ENCODE data around the gene PSMD12. TPM values are rescaled to one million over a fixed set of nuclear protein-coding genes. Genes with fewer than 3 reads are reported as not detected.

PSMD12 gene
- polyA plus RNA-seq, 1 donor from 2014 or later: 24.1 TPM

GRCh38 chr17:67393809-67394397 is 27.5 kb upstream of the PSMD12 start:
- Histone ChIP-seq H3K4me2 (ENCODE audit: low read length) (no peak overlapping the region), H3K79me2 (replicated peaks; ENCODE audit: insufficient read depth, low read length) (no peaks in the 10 kb centered on the region), H3K36me3 (ENCODE audit: insufficient read depth, low read length) (no peaks in the 10 kb centered on the region), H2AFZ (ENCODE audit: low read depth, low read length) (no peak overlapping the region), H3K9me3 (ENCODE audit: low read length) (no peaks in the 10 kb centered on the region), H3F3A (ENCODE audit: insufficient read depth, low read length, poor library complexity, severe bottlenecking) (no peaks in the 10 kb centered on the region), H3K9ac (ENCODE audit: low read length) (no peak overlapping the region), H4K20me1 (ENCODE audit: insufficient read depth) (no peaks in the 10 kb centered on the region), H3K27ac (ENCODE audit: low read length) (no peak overlapping the region), H3K4me3 (ENCODE audit: low read length) (no peak overlapping the region), H3K27me3 (ENCODE audit: insufficient read depth, low read depth, low read length) (no peaks in the 10 kb centered on the region), H3K9me2 (ENCODE audit: insufficient read depth, low read length) (no peaks in the 10 kb centered on the region)
- no peak for TF ChIP-seq SMC3 (conservative IDR thresholded peaks at IDR 0.05; ENCODE audit: poor library complexity)
- no peak for TF ChIP-seq CTCF (IDR thresholded peaks at IDR 0.05; ENCODE audit: poor library complexity, severe bottlenecking)
- no peak for TF ChIP-seq MXI1 (conservative IDR thresholded peaks at IDR 0.05; ENCODE audit: poor library complexity, severe bottlenecking)
- no peak for TF ChIP-seq EZH2 (IDR thresholded peaks at IDR 0.05; ENCODE audit: borderline replicate concordance, insufficient read depth, low read length, poor library complexity, severe bottlenecking)
- TF ChIP-seq TAF1 (IDR thresholded peaks at IDR 0.05; ENCODE audit: low read depth): no peak
- TF ChIP-seq, protein P1, sequence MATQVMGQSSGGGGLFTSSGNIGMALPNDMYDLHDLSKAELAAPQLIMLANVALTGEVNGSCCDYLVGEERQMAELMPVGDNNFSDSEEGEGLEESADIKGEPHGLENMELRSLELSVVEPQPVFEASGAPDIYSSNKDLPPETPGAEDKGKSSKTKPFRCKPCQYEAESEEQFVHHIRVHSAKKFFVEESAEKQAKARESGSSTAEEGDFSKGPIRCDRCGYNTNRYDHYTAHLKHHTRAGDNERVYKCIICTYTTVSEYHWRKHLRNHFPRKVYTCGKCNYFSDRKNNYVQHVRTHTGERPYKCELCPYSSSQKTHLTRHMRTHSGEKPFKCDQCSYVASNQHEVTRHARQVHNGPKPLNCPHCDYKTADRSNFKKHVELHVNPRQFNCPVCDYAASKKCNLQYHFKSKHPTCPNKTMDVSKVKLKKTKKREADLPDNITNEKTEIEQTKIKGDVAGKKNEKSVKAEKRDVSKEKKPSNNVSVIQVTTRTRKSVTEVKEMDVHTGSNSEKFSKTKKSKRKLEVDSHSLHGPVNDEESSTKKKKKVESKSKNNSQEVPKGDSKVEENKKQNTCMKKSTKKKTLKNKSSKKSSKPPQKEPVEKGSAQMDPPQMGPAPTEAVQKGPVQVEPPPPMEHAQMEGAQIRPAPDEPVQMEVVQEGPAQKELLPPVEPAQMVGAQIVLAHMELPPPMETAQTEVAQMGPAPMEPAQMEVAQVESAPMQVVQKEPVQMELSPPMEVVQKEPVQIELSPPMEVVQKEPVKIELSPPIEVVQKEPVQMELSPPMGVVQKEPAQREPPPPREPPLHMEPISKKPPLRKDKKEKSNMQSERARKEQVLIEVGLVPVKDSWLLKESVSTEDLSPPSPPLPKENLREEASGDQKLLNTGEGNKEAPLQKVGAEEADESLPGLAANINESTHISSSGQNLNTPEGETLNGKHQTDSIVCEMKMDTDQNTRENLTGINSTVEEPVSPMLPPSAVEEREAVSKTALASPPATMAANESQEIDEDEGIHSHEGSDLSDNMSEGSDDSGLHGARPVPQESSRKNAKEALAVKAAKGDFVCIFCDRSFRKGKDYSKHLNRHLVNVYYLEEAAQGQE (IDR thresholded peaks at IDR 0.05; ENCODE audit: borderline replicate concordance): no peak
- TF ChIP-seq POLR2AphosphoS5 (IDR thresholded peaks at IDR 0.05): no peak
- no peak for TF ChIP-seq EP300 (conservative IDR thresholded peaks at IDR 0.05; ENCODE audit: poor library complexity, severe bottlenecking)

DNA sequence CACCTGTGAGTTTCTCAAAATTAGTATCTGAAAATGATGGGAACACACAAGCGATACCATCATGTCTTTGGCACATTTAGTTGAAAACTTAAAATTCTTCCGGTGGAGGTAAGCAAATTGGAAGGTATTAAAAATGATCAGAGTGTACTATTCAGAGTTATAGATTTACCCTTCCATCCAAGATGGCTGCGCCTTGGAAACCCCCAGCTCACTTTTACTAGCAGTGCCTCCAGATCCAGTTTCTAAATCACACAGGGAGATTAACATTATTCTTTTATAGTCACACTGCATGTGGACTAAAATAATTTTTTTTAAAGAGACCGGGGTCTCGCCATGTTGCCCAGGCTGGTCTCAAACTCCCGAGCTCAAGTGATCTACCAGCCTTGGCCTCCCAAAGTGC is 25.7 kb upstream of the PSMD12 start:
- Histone ChIP-seq H4K20me1 (ENCODE audit: insufficient read depth) (no peaks in the 10 kb centered on the region), H3K4me3 (ENCODE audit: low read length) (no peak overlapping the region), H3K79me2 (replicated peaks; ENCODE audit: insufficient read depth, low read length) (no peaks in the 10 kb centered on the region), H3K9me2 (ENCODE audit: insufficient read depth, low read length) (no peaks in the 10 kb centered on the region), H3K9me3 (ENCODE audit: low read length) (no peaks in the 10 kb centered on the region), H3K36me3 (ENCODE audit: insufficient read depth, low read length) (no peaks in the 10 kb centered on the region), H3K27me3 (ENCODE audit: insufficient read depth, low read depth, low read length) (no peaks in the 10 kb centered on the region), H3F3A (ENCODE audit: insufficient read depth, low read length, poor library complexity, severe bottlenecking) (no peaks in the 10 kb centered on the region), H3K4me2 (ENCODE audit: low read length) (no peak overlapping the region), H2AFZ (ENCODE audit: low read depth, low read length) (no peak overlapping the region), H3K9ac (ENCODE audit: low read length) (no peak overlapping the region), H3K27ac (ENCODE audit: low read length) (no peak overlapping the region)
- no peak for TF ChIP-seq EZH2 (IDR thresholded peaks at IDR 0.05; ENCODE audit: borderline replicate concordance, insufficient read depth, low read length, poor library complexity, severe bottlenecking)
- TF ChIP-seq TAF1 (IDR thresholded peaks at IDR 0.05; ENCODE audit: low read depth): no peak
- no peak for TF ChIP-seq EP300 (conservative IDR thresholded peaks at IDR 0.05; ENCODE audit: poor library complexity, severe bottlenecking)
- TF ChIP-seq CTCF (IDR thresholded peaks at IDR 0.05; ENCODE audit: poor library complexity, severe bottlenecking): no peak
- TF ChIP-seq MXI1 (conservative IDR thresholded peaks at IDR 0.05; ENCODE audit: poor library complexity, severe bottlenecking): no peak
- no peak for TF ChIP-seq RAD21 (conservative IDR thresholded peaks at IDR 0.05)
- TF ChIP-seq, protein P1 (IDR thresholded peaks at IDR 0.05; ENCODE audit: borderline replicate concordance): no peak
- no peak for TF ChIP-seq SMC3 (conservative IDR thresholded peaks at IDR 0.05; ENCODE audit: poor library complexity)
- TF ChIP-seq POLR2AphosphoS5 (IDR thresholded peaks at IDR 0.05): no peak

Measured in neural cell (in vitro differentiated cells).